Fibroblast of peridontal ligament (primary cell): Measurements from ENCODE around the gene NECTIN2.

ENCODE experiments used
- DNase-seq: peaks from one replicate; pipeline ENCODE4 v3.0.0-alpha.2; 2010; ENCODE audit errors: extremely low read depth

NECTIN2 gene

DNA sequence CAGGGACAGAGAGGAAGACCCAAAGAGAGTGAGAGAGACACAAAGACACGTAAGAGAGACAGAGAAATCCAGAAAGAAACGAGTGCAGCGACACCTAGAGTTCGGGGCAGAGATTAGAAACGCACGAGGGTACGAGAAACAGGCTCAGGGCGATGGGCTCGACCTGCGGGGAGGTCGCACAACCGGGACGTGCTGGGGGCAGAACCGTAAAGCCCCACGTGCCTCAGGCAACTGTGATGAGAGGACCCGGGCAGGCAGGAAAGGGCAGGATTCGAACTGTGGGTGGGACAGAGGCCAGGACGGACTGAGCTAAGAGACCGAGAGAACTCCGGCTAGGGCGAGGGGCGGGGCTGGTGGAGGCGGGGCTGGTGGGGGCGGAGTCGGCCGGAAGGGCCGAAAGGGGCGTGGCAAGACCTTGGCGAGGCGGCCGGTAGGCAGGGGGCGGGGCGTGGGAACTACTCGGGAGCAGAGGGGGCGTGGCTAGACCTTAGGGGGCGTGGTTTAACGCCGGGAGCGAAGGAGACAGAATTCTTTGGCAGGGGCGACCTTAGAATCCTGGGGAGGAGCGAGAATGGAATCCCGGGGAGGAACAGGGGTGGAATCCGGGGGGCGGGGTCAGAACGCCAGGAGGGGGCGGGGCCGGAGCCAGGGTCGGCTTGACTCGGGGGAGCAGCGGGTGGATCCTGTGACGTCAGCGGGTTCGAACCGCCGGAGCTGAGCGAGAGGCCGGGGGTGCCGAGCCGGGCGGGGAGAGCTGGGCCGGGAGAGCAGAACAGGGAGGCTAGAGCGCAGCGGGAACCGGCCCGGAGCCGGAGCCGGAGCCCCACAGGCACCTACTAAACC is at the start of gene NECTIN2:
NECTIN2 (plus strand) TSS at position 686 of the 843 bp plus-strand sequence. CDS start 229 bp downstream, outside the sequence.
- DNase-seq = peak; percentile 99

GRCh38 chr19:44796701-44797115 is 49.4 kb upstream of the NECTIN2 start:
- DNase-seq = no peak

GRCh38 chr19:44799627-44800346 is 46.3 kb upstream of the NECTIN2 start:
- DNase-seq = no peak

DNA sequence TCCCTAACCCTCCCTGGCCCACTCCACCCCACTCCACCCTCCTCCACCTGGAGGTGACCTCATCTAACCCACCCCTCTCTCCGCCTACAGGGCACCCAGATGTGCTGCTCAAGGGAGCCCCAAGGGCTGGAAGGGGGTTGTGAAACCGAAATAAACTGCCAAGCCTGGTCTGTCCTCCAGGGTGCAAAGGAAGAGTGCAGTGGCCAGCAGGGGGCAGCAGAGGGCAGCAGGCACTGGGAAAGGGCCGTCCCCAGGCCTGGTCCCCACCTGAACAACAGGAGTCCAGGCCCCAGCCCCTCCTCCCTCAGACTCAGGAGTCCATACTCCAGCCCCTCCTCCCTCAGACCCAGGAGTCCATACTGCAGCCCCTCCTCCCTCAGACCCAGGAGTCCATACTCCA is 45.6 kb upstream of the NECTIN2 start:
- DNase-seq = peak; percentile 64

DNA sequence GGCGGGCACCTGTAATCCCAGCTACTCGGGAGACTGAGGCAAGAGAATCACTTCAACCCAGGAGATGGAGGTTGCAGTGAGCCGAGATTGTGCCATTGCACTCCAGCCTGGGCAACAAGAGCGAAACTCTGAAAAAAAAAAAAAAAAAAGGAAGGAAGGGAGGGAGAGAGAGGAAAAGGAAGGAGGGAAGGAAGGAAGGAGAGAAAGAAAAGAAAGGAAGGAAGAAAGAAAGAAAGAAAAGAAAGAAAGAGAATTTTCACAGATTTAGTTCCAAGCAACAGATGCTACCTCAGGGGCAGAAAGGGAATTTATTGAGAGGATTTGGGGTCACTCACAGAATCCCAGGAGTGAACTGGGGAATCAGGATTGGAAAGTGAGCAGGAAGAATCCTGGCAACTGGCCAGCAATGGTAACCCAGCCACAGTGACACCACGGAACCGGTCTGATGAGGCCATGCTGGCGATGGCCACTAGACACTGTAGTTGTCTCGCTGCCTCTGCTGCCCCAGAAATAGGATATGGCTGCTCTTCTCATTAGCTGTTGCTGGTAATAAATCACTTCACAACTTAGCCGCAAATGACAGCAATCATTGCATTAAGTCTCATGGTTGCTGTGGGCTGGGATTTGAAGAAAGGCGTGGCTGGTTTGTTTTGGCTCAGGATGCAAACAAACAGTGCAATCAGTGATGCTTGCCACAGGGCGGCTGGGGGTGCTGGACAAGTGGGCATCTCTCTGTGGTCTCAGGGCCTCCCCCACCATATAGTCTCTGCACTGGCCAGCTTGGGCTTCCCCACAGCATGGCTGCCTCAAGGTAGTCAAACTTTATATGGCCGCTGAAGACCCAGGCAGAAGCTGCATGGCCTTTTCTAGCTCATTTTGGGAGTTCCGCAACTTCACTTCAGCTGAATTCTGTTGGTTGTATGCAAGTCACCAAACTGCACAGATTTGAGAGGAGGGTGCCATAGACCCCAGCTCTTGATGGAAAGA is 42.4 kb upstream of the NECTIN2 start:
- DNase-seq = no peak

- DNase-seq = no peak
These were observed 39.8 kb upstream of the NECTIN2 start for GRCh38 chr19:44806291-44806690.

- DNase-seq = no peak
These were observed 38.9 kb upstream of the NECTIN2 start for GRCh38 chr19:44807162-44807561.

- DNase-seq = peak; percentile 18
These were observed 38.2 kb upstream of the NECTIN2 start for GRCh38 chr19:44807652-44808462.

DNA sequence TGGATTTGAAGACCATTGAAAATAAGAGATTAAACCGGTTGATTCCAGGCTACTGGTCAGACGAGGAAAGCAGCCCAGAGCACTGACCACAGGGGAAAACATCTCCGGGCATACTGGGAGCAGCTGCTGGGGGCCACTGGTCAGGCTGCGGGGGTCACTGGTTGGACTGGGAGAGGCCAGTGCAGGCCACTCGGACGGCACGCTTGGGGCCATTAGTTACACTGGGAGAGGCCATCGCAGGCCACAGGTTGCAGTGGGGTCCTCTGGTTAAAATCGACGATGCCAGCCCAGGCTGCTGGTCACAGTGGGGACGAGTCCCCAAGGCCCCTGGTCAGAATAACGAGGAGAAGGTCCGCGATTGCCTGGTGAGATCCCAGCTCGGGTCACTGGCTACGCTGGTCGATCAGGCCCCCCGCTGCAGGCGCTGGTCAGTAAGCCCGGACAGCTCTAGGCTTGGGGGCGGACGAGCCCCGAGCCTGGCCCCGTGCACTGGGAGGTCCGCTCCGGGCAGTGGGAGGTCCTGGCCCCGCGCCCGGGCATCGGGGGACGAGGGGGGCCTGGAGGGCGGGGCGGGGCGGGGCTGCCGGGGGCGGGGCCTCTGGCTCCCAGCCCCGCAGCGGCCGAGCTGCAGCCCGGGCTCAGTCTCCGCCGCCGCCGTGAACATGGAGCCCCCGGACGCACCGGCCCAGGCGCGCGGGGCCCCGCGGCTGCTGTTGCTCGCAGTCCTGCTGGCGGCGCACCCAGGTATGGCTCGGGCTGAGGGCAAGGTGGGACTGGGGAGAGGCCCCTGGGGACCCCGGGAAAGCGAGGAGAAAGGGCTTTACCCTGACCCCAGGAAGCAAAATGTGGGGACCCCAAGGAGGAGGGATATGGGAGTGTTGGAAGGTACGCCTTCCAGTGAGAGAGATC is 37.4 kb upstream of the NECTIN2 start, which contains the start of gene BCAM:
BCAM (plus strand) TSS at position 641 of the 909 bp plus-strand sequence; CDS start at position 663, 22 bp downstream.
- peak; percentile 44 for DNase-seq

- no peak for DNase-seq
These were observed 36.4 kb upstream of the NECTIN2 start for GRCh38 chr19:44809577-44810233.

GRCh38 chr19:44810234-44811121 is 35.6 kb upstream of the NECTIN2 start:
- no peak for DNase-seq

DNA sequence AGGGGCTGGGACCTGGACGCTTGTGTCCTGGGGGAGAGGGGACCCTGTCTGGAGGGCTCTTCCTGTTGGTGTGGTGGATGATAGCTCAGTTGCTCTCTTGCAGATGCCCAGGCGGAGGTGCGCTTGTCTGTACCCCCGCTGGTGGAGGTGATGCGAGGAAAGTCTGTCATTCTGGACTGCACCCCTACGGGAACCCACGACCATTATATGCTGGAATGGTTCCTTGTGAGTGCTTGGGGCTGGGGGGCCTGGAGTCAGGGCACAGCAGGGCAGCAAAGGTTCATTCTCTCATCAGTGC is 35.0 kb upstream of the NECTIN2 start:
- no peak for DNase-seq

DNA sequence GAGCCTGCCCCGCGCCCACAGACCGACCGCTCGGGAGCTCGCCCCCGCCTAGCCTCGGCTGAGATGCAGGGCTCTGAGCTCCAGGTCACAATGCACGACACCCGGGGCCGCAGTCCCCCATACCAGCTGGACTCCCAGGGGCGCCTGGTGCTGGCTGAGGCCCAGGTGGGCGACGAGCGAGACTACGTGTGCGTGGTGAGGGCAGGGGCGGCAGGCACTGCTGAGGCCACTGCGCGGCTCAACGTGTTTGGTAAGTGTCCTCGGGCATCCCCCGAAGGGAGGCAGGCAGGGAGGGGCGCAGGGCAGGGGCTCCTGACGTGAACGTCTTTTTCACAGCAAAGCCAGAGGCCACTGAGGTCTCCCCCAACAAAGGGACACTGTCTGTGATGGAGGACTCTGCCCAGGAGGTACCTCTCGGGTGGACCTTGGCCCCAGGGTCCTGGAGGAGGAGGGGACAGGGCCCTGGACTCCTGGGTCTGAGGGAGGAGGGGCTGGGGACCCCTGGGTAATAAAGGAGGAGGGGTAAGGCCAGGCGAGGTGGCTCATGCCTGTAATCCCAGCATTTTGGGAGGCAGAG is 33.9 kb upstream of the NECTIN2 start:
- no peak for DNase-seq

GRCh38 chr19:44813070-44813840 is 32.8 kb upstream of the NECTIN2 start:
- DNase-seq = no peak

GRCh38 chr19:44813841-44814470 is 32.1 kb upstream of the NECTIN2 start:
- no peak for DNase-seq

GRCh38 chr19:44814517-44814916 is 31.6 kb upstream of the NECTIN2 start:
- DNase-seq = no peak

DNA sequence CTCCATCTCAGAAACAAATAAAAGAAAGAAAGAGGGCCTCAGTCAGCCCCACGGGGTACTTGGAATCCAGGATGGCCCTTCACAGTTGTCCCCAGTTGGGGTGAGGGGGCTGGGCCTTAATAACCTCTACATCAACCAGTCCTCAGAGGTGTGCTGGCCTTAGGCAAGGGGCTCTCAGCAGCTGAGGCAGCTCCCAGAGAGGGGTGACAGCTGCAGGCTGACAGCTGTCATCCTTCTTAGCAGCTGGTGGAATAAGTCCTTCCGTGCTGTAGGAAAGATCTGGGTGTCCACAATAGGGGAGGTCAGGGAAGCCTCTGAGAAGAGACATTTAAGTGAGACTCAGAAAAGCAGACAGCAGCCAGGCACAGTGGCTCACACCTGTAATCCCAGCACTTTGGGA is 29.8 kb upstream of the NECTIN2 start:
- DNase-seq = no peak
